PC-9 (cell line): ENCODE measurements around the gene FES. TPM values are rescaled to one million over a fixed set of nuclear protein-coding genes. Genes with fewer than 3 reads are reported as not detected.

Experiments
- BruUV-seq: library from RNA; stranded (reverse); fragments of 400-500 nt; replicated peaks from 2 replicates; lab custom pipeline; 2021; lab: Mats Ljungman, UMichigan
- CTCF ChIA-PET: fragments of 300-600 bp; sonication (Branson Sonifier 250); formaldehyde crosslinking; loops from one replicate; lab custom pipeline; 2022; ENCODE audit warnings: antibody characterized with exemption; lab: Charles Lee
- POLR2A ChIA-PET: fragments of 300-600 bp; sonication (Branson Sonifier 250); formaldehyde crosslinking; loops from one replicate; lab custom pipeline; 2022; ENCODE audit warnings: antibody characterized with exemption; ENCODE audit not compliant: unreplicated experiment; lab: Charles Lee
- DNase-seq, 2 experiments: peaks; one replicate each; pipeline versions ENCODE4 v3.0.0 to v3.0.0-alpha.2; 2015 to 2022; ENCODE audit warnings: mixed read lengths in 1 of 2
- H2AFZ ChIP-seq: fragments of 200-600 bp; sonication (generic); 2 replicates; pipeline ENCODE4 v1.8.1; 2017; ENCODE audit warnings: antibody characterized with exemption
- H3F3A ChIP-seq: fragments of 200-600 bp; sonication (generic); 2 replicates; pipeline ENCODE4 v1.8.1; 2017; ENCODE audit warnings: antibody characterized with exemption, mild to moderate bottlenecking, low read depth; ENCODE audit not compliant: insufficient read depth
- H3K27ac ChIP-seq: fragments of 200-600 bp; sonication (generic); 2 replicates; pipeline ENCODE4 v1.6.1; 2016; ENCODE audit warnings: mixed run types
- H3K27me3 ChIP-seq: fragments of 200-600 bp; sonication (generic); 2 replicates; pipeline ENCODE4 v1.6.1; 2016; ENCODE audit warnings: low read depth, mixed run types; ENCODE audit not compliant: insufficient read depth
- H3K36me3 ChIP-seq: fragments of 200-600 bp; sonication (generic); 2 replicates; pipeline ENCODE4 v1.6.1; 2016; ENCODE audit warnings: low read depth, mixed run types
- H3K4me1 ChIP-seq: fragments of 200-600 bp; sonication (generic); replicated peaks from 2 replicates; pipeline ENCODE4 v1.6.1; 2016; ENCODE audit warnings: mixed run types; ENCODE audit not compliant: insufficient read depth
- H3K4me2 ChIP-seq: fragments of 200-600 bp; sonication (generic); 2 replicates; pipeline ENCODE4 v1.6.1; 2017; ENCODE audit warnings: mixed run types
- H3K4me3 ChIP-seq: fragments of 200-600 bp; sonication (generic); 2 replicates; pipeline ENCODE4 v1.6.1; 2016; ENCODE audit warnings: mixed run types
- H3K79me2 ChIP-seq: fragments of 200-600 bp; sonication (generic); 2 replicates; pipeline ENCODE4 v1.6.1; 2017; ENCODE audit warnings: low read depth, mixed run types
- H3K9me2 ChIP-seq: fragments of 200-600 bp; sonication (generic); 2 replicates; pipeline ENCODE4 v1.8.1; 2017; ENCODE audit warnings: mild to moderate bottlenecking; ENCODE audit not compliant: insufficient read depth
- H3K9me3 ChIP-seq: fragments of 200-600 bp; sonication (generic); 2 replicates; pipeline ENCODE4 v1.8.1; 2016; ENCODE audit warnings: low read depth; ENCODE audit not compliant: insufficient read depth
- H4K20me1 ChIP-seq: fragments of 200-600 bp; sonication (generic); 2 replicates; pipeline ENCODE4 v1.8.1; 2017; ENCODE audit not compliant: insufficient read depth
- CTCF ChIP-seq: fragments of 200-600 bp; sonication (generic); conservative IDR thresholded peaks from 2 replicates; pipeline ENCODE4 v1.6.1; 2017; ENCODE audit warnings: mixed run types, antibody characterized with exemption, mild to moderate bottlenecking, moderate library complexity
- EZH2 ChIP-seq: fragments of 200-600 bp; sonication (generic); IDR thresholded peaks from 2 replicates; pipeline ENCODE4 v1.8.0; 2017; ENCODE audit warnings: antibody characterized with exemption, low read depth
- intact Hi-C: fragments of 100-400 bp; cut with micrococcal nuclease; formaldehyde crosslinking; loops from one replicate; pipeline ENCODE4 v1.10.0; 2022; ENCODE audit not compliant: unreplicated experiment
- total RNA-seq: library from RNA; stranded (reverse); gene quantifications from 2 replicates; pipeline ENCODE4 v1.2.3, GENCODE V29; 2021

Gene FES
- total RNA-seq, 1 experiment from 2014 or later = 3.8 TPM

- peak within 1 kb of the TSS; percentile 72 for H3K27ac ChIP-seq
- H3K27me3 ChIP-seq = no peaks in the 10 kb centered on the region
- H3K4me2 ChIP-seq = peak within 1 kb of the TSS; percentile 77
- TF ChIP-seq EZH2 (no peak), CTCF (no peak)
- BruUV-seq = no TSS peak
- peaks cover 3% of the 10 kb centered on the region; the same call in 1 of the 2 replicates for H4K20me1 ChIP-seq
- CTCF ChIA-PET = interaction anchor here (0.8 kb wide), 1 partner anchor 18 kb away, joined by 4 read pairs; no protein-coding TSS in a partner anchor
- intact Hi-C loops = no loop called here
- no peak within 1 kb of the TSS for H2AFZ ChIP-seq
- H3K4me3 ChIP-seq = peak within 1 kb of the TSS; percentile 25; the same call in 1 of the 2 replicates
- POLR2A ChIA-PET = interaction anchor here (0.6 kb wide), 2 partner anchors 9 to 22 kb away, joined by 3 to 5 read pairs; no protein-coding TSS in a partner anchor
- no peaks in the 10 kb centered on the region for H3K36me3 ChIP-seq
- peaks cover 68% of the 10 kb centered on the region for H3K4me1 ChIP-seq
- H3K79me2 ChIP-seq = peaks cover 20% of the 10 kb centered on the region
- H3K9me2 ChIP-seq = no peaks in the 10 kb centered on the region
- H3F3A ChIP-seq = peaks cover 58% of the 10 kb centered on the region
- DNase-seq = peak; percentile 69 to 78
- H3K9me3 ChIP-seq = no peaks in the 10 kb centered on the region
These were observed 16.0 kb upstream of the FES start, which contains the start of gene FURIN for GRCh38 chr15:90868261-90868689. Gene FURIN, plus strand, starts transcription at chr15:90868588. Its CDS starts 7,153 bp downstream, at chr15:90875741.

- H3K4me2 ChIP-seq = peak overlapping the region; percentile 77
- BruUV-seq = no TSS peak
These were observed 15.2 kb upstream of the FES start for GRCh38 chr15:90869140-90869541.

More at GRCh38 chr15:90869140-90869541, 15.2 kb upstream of the FES start:
- Histone ChIP-seq H3F3A (peaks cover 57% of the 10 kb centered on the region), H3K79me2 (peaks cover 28% of the 10 kb centered on the region), H3K4me3 (peak overlapping the region; percentile 25; the same call in 1 of the 2 replicates), H3K9me3 (no peaks in the 10 kb centered on the region), H3K27ac (peak overlapping the region; percentile 72), H2AFZ (no peak overlapping the region), H4K20me1 (peaks cover 12% of the 10 kb centered on the region), H3K4me1 (peaks cover 68% of the 10 kb centered on the region), H3K27me3 (no peaks in the 10 kb centered on the region), H3K9me2 (no peaks in the 10 kb centered on the region), H3K36me3 (no peaks in the 10 kb centered on the region)
- POLR2A ChIA-PET = no interaction called here
- TF ChIP-seq CTCF (no peak), EZH2 (no peak)
- CTCF ChIA-PET = interaction anchor here (0.6 kb wide), 1 partner anchor 63 kb away, joined by 3 read pairs; the partner anchor contains the start of gene HDDC3
- intact Hi-C loops = no loop called here
- DNase-seq = no peak
